Stomach (tissue), 9 donors: ENCODE data around the gene ENC1. TPM values are rescaled to one million over a fixed set of nuclear protein-coding genes. Genes with fewer than 3 reads are reported as not detected.

Source experiments
- DNase-seq, 2 donors: peaks; one replicate each; pipeline versions ENCODE4 v3.0.0 to v3.0.0-alpha.2; 2013 to 2019
- H3K27ac ChIP-seq, 5 donors: fragments of 200-600 bp in 4 of 5; sonication (generic) in 4 of 5; one replicate each; pipeline ENCODE4 v1.5.1; 2013 to 2019; ENCODE audit warnings: mild to moderate bottlenecking in 1 of 5, moderate library complexity in 1 of 5
- H3K27me3 ChIP-seq, 3 donors: fragments of 200-600 bp; sonication (generic); one replicate each; pipeline ENCODE4 v1.5.1; 2017 to 2019; ENCODE audit warnings: mixed run types in 1 of 3
- H3K36me3 ChIP-seq, 4 donors: fragments of 200-600 bp; sonication (generic); 1 replicate in 3 of 4; 2 replicates in 1 of 4; pipeline ENCODE4 v1.5.1; 2016 to 2019
- H3K4me1 ChIP-seq, 4 donors: fragments of 200-600 bp; sonication (generic); one replicate each; pipeline ENCODE4 v1.5.1; 2016 to 2019
- H3K4me3 ChIP-seq, 4 donors: fragments of 200-600 bp; sonication (generic) in 3 of 4; one replicate each; pipeline ENCODE4 v1.5.1; 2016 to 2019; ENCODE audit warnings: mild to moderate bottlenecking in 1 of 4
- H3K9me3 ChIP-seq, 4 donors: fragments of 200-600 bp; sonication (generic); one replicate each; pipeline ENCODE4 v1.5.1; 2016 to 2019
- EP300 ChIP-seq: sonication (generic); formaldehyde crosslinking; IDR thresholded peaks from one replicate; pipeline ENCODE4 v1.6.1; 2017; ENCODE audit warnings: antibody characterized with exemption
- POLR2A ChIP-seq, 4 donors: fragments of 450-650 bp; IDR thresholded peaks; one replicate each; pipeline ENCODE4 v1.6.1; 2016; ENCODE audit warnings: antibody characterized with exemption in 4 of 4, control low read depth in 2 of 4, mild to moderate bottlenecking in 1 of 4, moderate library complexity in 1 of 4
- POLR2AphosphoS5 ChIP-seq, 3 donors: sonication (generic); formaldehyde crosslinking; IDR thresholded peaks; one replicate each; pipeline ENCODE4 v1.6.1; 2016; ENCODE audit warnings: antibody characterized with exemption in 3 of 3
- WGBS, 5 donors: extraction: QIAGEN DNeasy Blood & Tissue Kit in 3 of 5; methylation state at CpG; one replicate each; pipeline versions ENCODE4 v1.1.5 to v1.1.7; 2013 to 2018; 5-methylcytosine and 5-hydroxymethylcytosine counted together
- intact Hi-C: fragments of 100-400 bp; cut with DNase I; formaldehyde crosslinking; loops from one replicate; pipeline ENCODE4 v1.15.1; 2023; ENCODE audit warnings: low total_unique reads
- polyA plus RNA-seq, 3 donors: library from polyadenylated mRNA; stranded (reverse); fragments of 200-250 nt; gene quantifications; one replicate each; pipeline ENCODE4 v1.2.3, GENCODE V29; 2013
- total RNA-seq, 5 donors: library from RNA; depleted of rRNA; stranded (reverse); fragments of >200 nt; gene quantifications; one replicate each; pipeline versions ENCODE4 v1.1.0 to v1.2.3, GENCODE V29; 2014 to 2016
- TF ChIP-seq, protein P1 (sequence below), 7 experiments: fragments of 450-650 bp in 4 of 7; fragments of 200-600 bp in 3 of 7; sonication (generic) in 3 of 7; IDR thresholded peaks; one replicate each; pipeline ENCODE4 v1.5.1; 2016 to 2019; ENCODE audit warnings: antibody characterized with exemption in 7 of 7, control low read depth in 2 of 7, mild to moderate bottlenecking in 1 of 7
- donor health status: healthy with polysubstance abuse.
- donor health status: Bipolar disorder and iron deficiency.
- donor health status: healthy.

ENC1 gene
- total and polyA plus RNA-seq, 8 donors, result 3.5 to 136 (median 14.0) TPM

DNA sequence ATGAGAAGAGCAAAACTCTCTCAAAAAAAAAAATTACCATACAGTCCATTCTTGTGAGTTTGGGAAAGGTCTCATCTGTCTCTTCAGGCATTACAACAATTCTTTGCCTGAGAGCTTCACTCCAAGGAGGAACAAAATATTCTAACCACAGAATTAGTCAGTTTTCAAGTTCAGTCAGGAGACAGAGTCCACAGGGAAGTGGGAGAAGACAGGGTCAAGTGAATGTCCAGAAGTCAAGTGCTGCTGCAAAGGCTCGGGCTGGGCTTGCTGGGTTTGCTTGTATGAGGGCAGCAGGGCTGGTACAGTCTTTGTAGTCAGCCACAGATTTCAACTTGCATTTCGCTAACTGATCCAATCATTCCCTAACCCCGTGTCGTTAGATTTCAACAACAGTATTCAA lies 26.9 kb upstream of the ENC1 start:
- Histone ChIP-seq H3K27me3 (no peaks in the 10 kb centered on the region), H3K4me1 (peaks cover 0 to 3% (median 1%) of the 10 kb centered on the region in 4 donors), H3K4me3 (no peak overlapping the region), H3K9me3 (no peaks in the 10 kb centered on the region), H3K36me3 (no peaks in the 10 kb centered on the region), H3K27ac (no peak overlapping the region)
- intact Hi-C loops, result no loop called here
- DNase-seq, result no peak
- no peak for TF ChIP-seq POLR2A (IDR thresholded peaks at IDR 0.05)
- no peak for TF ChIP-seq POLR2AphosphoS5 (IDR thresholded peaks at IDR 0.05)
- TF ChIP-seq EP300, result no peak
- TF ChIP-seq, protein P1, sequence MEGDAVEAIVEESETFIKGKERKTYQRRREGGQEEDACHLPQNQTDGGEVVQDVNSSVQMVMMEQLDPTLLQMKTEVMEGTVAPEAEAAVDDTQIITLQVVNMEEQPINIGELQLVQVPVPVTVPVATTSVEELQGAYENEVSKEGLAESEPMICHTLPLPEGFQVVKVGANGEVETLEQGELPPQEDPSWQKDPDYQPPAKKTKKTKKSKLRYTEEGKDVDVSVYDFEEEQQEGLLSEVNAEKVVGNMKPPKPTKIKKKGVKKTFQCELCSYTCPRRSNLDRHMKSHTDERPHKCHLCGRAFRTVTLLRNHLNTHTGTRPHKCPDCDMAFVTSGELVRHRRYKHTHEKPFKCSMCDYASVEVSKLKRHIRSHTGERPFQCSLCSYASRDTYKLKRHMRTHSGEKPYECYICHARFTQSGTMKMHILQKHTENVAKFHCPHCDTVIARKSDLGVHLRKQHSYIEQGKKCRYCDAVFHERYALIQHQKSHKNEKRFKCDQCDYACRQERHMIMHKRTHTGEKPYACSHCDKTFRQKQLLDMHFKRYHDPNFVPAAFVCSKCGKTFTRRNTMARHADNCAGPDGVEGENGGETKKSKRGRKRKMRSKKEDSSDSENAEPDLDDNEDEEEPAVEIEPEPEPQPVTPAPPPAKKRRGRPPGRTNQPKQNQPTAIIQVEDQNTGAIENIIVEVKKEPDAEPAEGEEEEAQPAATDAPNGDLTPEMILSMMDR (IDR thresholded peaks at IDR 0.05), result no peak
- WGBS, 5 donors, result 82 to 89% (median 86%) methylated on average over 4 of the region's 4 CpGs

DNA sequence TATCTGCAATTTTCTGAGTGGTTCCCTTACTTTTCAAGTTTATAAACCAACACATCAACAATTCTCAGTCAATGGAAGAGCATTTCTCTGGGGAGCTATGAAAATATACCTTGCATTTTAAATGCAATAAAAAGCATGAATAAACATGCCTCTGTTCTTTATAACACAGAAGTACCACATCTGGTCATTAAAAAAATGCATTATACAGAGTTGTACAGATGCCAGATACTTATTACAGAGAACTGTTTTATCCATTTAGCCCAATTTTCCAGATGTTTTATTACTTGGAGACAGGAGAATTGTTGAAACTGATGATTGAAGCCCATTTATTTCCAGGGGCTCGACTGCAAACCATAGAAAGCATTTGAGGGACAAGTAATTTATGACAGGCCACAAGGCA lies 25.3 kb upstream of the ENC1 start:
- H3K27ac ChIP-seq, result no peak overlapping the region
- H3K36me3 ChIP-seq, result no peaks in the 10 kb centered on the region
- intact Hi-C loops, result no loop called here
- H3K4me3 ChIP-seq, result no peak overlapping the region
- TF ChIP-seq POLR2A (IDR thresholded peaks at IDR 0.05) (no peak), EP300 (no peak), POLR2AphosphoS5 (IDR thresholded peaks at IDR 0.05) (no peak)
- TF ChIP-seq, protein P1 (IDR thresholded peaks at IDR 0.05), result no peak
- H3K4me1 ChIP-seq, result no peaks in the 10 kb centered on the region
- H3K9me3 ChIP-seq, result no peaks in the 10 kb centered on the region
- H3K27me3 ChIP-seq, result no peaks in the 10 kb centered on the region
- no peak for DNase-seq
- WGBS, 5 donors, result 66 to 77% (median 70%) methylated on average over 1 of the region's 1 CpG

DNA sequence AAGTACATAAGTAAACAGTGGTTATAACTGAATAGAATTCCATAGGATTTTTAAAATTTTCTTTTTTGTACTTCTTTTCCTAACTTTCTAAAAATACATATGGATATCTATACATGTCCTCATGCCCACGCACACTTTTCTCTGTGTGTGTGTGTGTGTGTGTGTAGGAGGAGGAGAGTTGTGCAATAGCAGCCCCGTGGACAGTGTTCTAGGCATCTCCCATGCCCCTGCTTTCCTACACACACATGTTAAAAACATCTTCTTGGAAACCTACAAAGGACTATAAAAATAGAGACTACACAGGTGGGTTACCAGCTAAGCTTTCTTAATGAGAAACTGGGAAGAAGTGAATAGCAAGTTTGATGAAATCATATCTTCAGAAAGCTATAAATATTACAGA lies 24.7 kb upstream of the ENC1 start:
- H3K4me1 ChIP-seq, result no peaks in the 10 kb centered on the region
- H3K27me3 ChIP-seq, result no peaks in the 10 kb centered on the region
- intact Hi-C loops, result no loop called here
- no peak overlapping the region for H3K27ac ChIP-seq
- no peak overlapping the region for H3K4me3 ChIP-seq
- TF ChIP-seq EP300, result no peak
- TF ChIP-seq, protein P1 (IDR thresholded peaks at IDR 0.05), result no peak
- no peak for TF ChIP-seq POLR2AphosphoS5 (IDR thresholded peaks at IDR 0.05)
- TF ChIP-seq POLR2A (IDR thresholded peaks at IDR 0.05), result no peak
- H3K9me3 ChIP-seq, result no peaks in the 10 kb centered on the region
- 44 to 67% (median 49%) methylated on average over 2 of the region's 2 CpGs for WGBS, 5 donors
- no peaks in the 10 kb centered on the region for H3K36me3 ChIP-seq
- no peak for DNase-seq

DNA sequence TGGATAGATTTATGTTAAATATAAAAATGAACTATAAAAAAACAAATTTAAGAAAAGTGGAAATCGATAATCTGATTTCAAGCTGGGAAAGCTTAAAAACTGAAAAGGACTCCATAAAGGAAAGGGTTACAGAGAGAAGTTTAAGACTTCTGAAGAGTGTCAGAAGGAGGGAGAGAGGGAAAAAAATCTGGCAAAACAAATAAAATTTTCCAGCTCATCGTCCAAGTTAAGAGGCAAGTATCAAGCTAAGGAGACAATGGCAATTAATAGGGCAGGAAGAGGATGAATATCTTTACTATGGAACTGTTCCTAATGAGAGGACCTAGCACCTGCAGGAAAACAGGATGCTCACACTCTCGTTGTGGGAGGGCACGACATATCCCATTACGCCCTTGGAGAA lies 24.0 kb upstream of the ENC1 start:
- no peaks in the 10 kb centered on the region for H3K9me3 ChIP-seq
- no peak for DNase-seq
- H3K36me3 ChIP-seq, result no peaks in the 10 kb centered on the region
- 69 to 83% (median 77%) methylated on average over 5 of the region's 5 CpGs for WGBS, 5 donors
- no peak overlapping the region for H3K27ac ChIP-seq
- TF ChIP-seq, protein P1 (IDR thresholded peaks at IDR 0.05), result no peak
- no peak for TF ChIP-seq EP300
- no peak for TF ChIP-seq POLR2AphosphoS5 (IDR thresholded peaks at IDR 0.05)
- TF ChIP-seq POLR2A (IDR thresholded peaks at IDR 0.05), result no peak
- intact Hi-C loops, result no loop called here
- no peak overlapping the region for H3K4me3 ChIP-seq
- H3K27me3 ChIP-seq, result no peaks in the 10 kb centered on the region
- no peaks in the 10 kb centered on the region for H3K4me1 ChIP-seq
